ENCODE measurements around the gene ZAR1.

GRCh38 chr4:48484494-48485168 lies 5.4 kb upstream of the ZAR1 start:
- TF ChIP-seq, protein P1, sequence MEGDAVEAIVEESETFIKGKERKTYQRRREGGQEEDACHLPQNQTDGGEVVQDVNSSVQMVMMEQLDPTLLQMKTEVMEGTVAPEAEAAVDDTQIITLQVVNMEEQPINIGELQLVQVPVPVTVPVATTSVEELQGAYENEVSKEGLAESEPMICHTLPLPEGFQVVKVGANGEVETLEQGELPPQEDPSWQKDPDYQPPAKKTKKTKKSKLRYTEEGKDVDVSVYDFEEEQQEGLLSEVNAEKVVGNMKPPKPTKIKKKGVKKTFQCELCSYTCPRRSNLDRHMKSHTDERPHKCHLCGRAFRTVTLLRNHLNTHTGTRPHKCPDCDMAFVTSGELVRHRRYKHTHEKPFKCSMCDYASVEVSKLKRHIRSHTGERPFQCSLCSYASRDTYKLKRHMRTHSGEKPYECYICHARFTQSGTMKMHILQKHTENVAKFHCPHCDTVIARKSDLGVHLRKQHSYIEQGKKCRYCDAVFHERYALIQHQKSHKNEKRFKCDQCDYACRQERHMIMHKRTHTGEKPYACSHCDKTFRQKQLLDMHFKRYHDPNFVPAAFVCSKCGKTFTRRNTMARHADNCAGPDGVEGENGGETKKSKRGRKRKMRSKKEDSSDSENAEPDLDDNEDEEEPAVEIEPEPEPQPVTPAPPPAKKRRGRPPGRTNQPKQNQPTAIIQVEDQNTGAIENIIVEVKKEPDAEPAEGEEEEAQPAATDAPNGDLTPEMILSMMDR (IDR thresholded peaks at IDR 0.05; ENCODE audit: low read length) = no peak
- no peak for TF ChIP-seq EZH2 (IDR thresholded peaks at IDR 0.05; ENCODE audit: borderline replicate concordance, low read length)
